HFFc6 (cell line): ENCODE data around the gene ANKRA2. TPM values are rescaled to one million over a fixed set of nuclear protein-coding genes. Genes with fewer than 3 reads are reported as not detected.

Experiments used
- DNase-seq: peaks from one replicate; pipeline ENCODE4 v3.0.0-alpha.2; 2018
- H3K27ac Mint-ChIP-seq: 2 replicates; pipeline ENCODE4 v1.8.0; 2020; ENCODE audit warnings: mild to moderate bottlenecking, mixed read lengths
- H3K27me3 Mint-ChIP-seq: 2 replicates; pipeline ENCODE4 v1.8.0; 2021; ENCODE audit warnings: mild to moderate bottlenecking, moderate library complexity, mixed read lengths; ENCODE audit not compliant: insufficient read depth
- H3K36me3 Mint-ChIP-seq: 2 replicates; pipeline ENCODE4 v1.8.0; 2021; ENCODE audit warnings: low read depth, mixed read lengths
- H3K4me1 Mint-ChIP-seq: 2 replicates; pipeline ENCODE4 v1.8.0; 2020; ENCODE audit warnings: low read depth, mixed read lengths
- H3K4me3 Mint-ChIP-seq: 2 replicates; pipeline ENCODE4 v1.8.0; 2020; ENCODE audit warnings: mild to moderate bottlenecking, moderate library complexity, mixed read lengths
- H3K9me3 Mint-ChIP-seq: 2 replicates; pipeline ENCODE4 v1.8.0; 2020; ENCODE audit warnings: mild to moderate bottlenecking, mixed read lengths
- CTCF ChIP-seq: fragments of 200-600 bp; sonication (generic); IDR thresholded peaks from 2 replicates; pipeline ENCODE4 v1.5.0; 2021; ENCODE audit warnings: antibody characterized with exemption, mild to moderate bottlenecking
- total RNA-seq, 6 experiments: library from RNA; stranded (reverse); fragmentation: NEBNext Ultra II Directional; extraction: Animal tissue kit (Norgen Biotek cat#: 25700); gene quantifications; 2 replicates in 1 of 6; 3 replicates in 5 of 6; pipeline ENCODE4 v1.2.3, GENCODE V29; 2021

The ANKRA2 gene
- total RNA-seq, 6 experiments from 2014 or later, result 12.5 to 15.1 (median 13.7) TPM

- Mint-ChIP-seq H3K27me3 (no peaks in the 10 kb centered on the region), H3K4me3 (no peak overlapping the region), H3K36me3 (peaks cover 26% of the 10 kb centered on the region), H3K4me1 (peaks cover 5% of the 10 kb centered on the region), H3K27ac (no peak overlapping the region), H3K9me3 (no peaks in the 10 kb centered on the region)
- DNase-seq, result no peak
- TF ChIP-seq CTCF, result no peak
Observed at GRCh38 chr5:73506459-73506955, 58.9 kb downstream of the ANKRA2 start.

Other genes with a start within 250 kb of the ANKRA2 start
- 10 to 100 TPM; 40.0 to 50.0 (median 45.4) TPM for gene FOXD1, start 116.9 kb downstream of the ANKRA2 start, total RNA-seq
- gene BTF3, start 67.2 kb downstream of the ANKRA2 start, total RNA-seq, result 100 to 1,000 TPM; 637 to 736 (median 692) TPM
- gene UTP15, start 104 bp upstream of the ANKRA2 start, total RNA-seq, result 10 to 100 TPM; 20.2 to 25.6 (median 24.6) TPM
- 10 to 100 TPM in 1 of 6 experiments, 1 to 10 TPM in 5; 7.5 to 13.6 (median 8.5) TPM for gene ARHGEF28, start 60.6 kb upstream of the ANKRA2 start, total RNA-seq